Prostate gland (tissue), 2 donors: ENCODE data around the gene CEPT1.
"Not testable (repeated sequence)": the region's sequence is repeated elsewhere in the genome, so short reads cannot be mapped to it uniquely, and the experiment has no call there.

Experiments
- POLR2A ChIP-seq: fragments of 450-650 bp; IDR thresholded peaks from one replicate; pipeline ENCODE4 v1.6.1; 2016; ENCODE audit warnings: antibody characterized with exemption, mild to moderate bottlenecking
- POLR2AphosphoS5 ChIP-seq: sonication (generic); formaldehyde crosslinking; IDR thresholded peaks from one replicate; pipeline ENCODE4 v1.6.1; 2017; ENCODE audit warnings: antibody characterized with exemption
- TF ChIP-seq, protein P1 (sequence below), 4 experiments: fragments of 200-600 bp in 2 of 4; fragments of 450-650 bp in 2 of 4; sonication (generic) in 2 of 4; IDR thresholded peaks; 1 replicate in 3 of 4; 2 replicates in 1 of 4; pipeline ENCODE4 v1.5.1; 2016 to 2019; ENCODE audit warnings: antibody characterized with exemption in 4 of 4, mild to moderate bottlenecking in 2 of 4, moderate library complexity in 2 of 4

DNA sequence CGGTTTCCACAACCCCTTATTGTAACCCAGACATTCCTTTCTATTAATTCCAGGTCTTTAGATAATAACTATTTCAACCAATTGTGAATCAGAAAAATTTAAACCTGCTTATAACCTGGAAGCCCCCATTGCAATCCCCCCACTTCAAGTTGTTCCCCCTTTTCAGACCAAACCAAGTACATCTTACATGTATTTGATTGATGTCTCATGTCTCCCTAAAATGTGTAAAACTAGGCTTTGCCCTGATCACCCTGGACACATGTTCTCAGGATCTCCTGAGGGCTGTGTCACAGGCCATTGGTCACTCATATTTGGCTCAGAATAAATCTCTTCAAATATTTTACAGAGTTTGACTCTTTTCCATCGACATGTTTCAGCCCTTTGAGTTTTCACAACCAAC, 75.3 kb downstream of the CEPT1 start:
- TF ChIP-seq, protein P1, sequence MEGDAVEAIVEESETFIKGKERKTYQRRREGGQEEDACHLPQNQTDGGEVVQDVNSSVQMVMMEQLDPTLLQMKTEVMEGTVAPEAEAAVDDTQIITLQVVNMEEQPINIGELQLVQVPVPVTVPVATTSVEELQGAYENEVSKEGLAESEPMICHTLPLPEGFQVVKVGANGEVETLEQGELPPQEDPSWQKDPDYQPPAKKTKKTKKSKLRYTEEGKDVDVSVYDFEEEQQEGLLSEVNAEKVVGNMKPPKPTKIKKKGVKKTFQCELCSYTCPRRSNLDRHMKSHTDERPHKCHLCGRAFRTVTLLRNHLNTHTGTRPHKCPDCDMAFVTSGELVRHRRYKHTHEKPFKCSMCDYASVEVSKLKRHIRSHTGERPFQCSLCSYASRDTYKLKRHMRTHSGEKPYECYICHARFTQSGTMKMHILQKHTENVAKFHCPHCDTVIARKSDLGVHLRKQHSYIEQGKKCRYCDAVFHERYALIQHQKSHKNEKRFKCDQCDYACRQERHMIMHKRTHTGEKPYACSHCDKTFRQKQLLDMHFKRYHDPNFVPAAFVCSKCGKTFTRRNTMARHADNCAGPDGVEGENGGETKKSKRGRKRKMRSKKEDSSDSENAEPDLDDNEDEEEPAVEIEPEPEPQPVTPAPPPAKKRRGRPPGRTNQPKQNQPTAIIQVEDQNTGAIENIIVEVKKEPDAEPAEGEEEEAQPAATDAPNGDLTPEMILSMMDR (IDR thresholded peaks at IDR 0.05) = not testable (repeated sequence)
- TF ChIP-seq POLR2A, POLR2AphosphoS5: not testable (repeated sequence)
